Glomerular visceral epithelial cell (primary cell): ENCODE results near the gene DAAM1.

ENCODE experiments used
- DNase-seq: peaks from one replicate; pipeline ENCODE4 v3.0.0-alpha.2; 2016; ENCODE audit errors: extremely low spot score

DAAM1 gene

GRCh38 chr14:59341858-59342477 is 153.5 kb downstream of the DAAM1 start:
- DNase-seq, result no peak

- no peak for DNase-seq
These were observed 154.3 kb downstream of the DAAM1 start for GRCh38 chr14:59342516-59343484.

GRCh38 chr14:59343585-59343984 is 155.1 kb downstream of the DAAM1 start:
- peak; percentile 70 for DNase-seq

- no peak for DNase-seq
These were observed 155.5 kb downstream of the DAAM1 start for GRCh38 chr14:59344016-59344415.

- no peak for DNase-seq
These were observed 156.4 kb downstream of the DAAM1 start for GRCh38 chr14:59344691-59345455.

GRCh38 chr14:59346329-59346728 is 157.9 kb downstream of the DAAM1 start:
- no peak for DNase-seq

- no peak for DNase-seq
These were observed 158.5 kb downstream of the DAAM1 start for GRCh38 chr14:59346796-59347510.

GRCh38 chr14:59347511-59347900 is 159.0 kb downstream of the DAAM1 start:
- DNase-seq, result no peak

- DNase-seq, result no peak
These were observed 159.4 kb downstream of the DAAM1 start for GRCh38 chr14:59347915-59348314.

- no peak for DNase-seq
These were observed 160.8 kb downstream of the DAAM1 start for GRCh38 chr14:59349258-59349701.

GRCh38 chr14:59352961-59353360 is 164.5 kb downstream of the DAAM1 start:
- no peak for DNase-seq

- no peak for DNase-seq
These were observed 166.2 kb downstream of the DAAM1 start for GRCh38 chr14:59354666-59355065.

GRCh38 chr14:59355091-59355490 is 166.6 kb downstream of the DAAM1 start:
- DNase-seq, result no peak

- DNase-seq, result no peak
These were observed 167.8 kb downstream of the DAAM1 start for GRCh38 chr14:59356312-59356711.

GRCh38 chr14:59356767-59357166 is 168.3 kb downstream of the DAAM1 start:
- DNase-seq, result no peak

- DNase-seq, result peak; percentile 9
These were observed 169.6 kb downstream of the DAAM1 start for GRCh38 chr14:59358102-59358501.

- DNase-seq, result no peak
These were observed 170.3 kb downstream of the DAAM1 start for GRCh38 chr14:59358784-59359183.

GRCh38 chr14:59359431-59360124 is 171.1 kb downstream of the DAAM1 start:
- DNase-seq, result no peak

- DNase-seq, result no peak
These were observed 171.8 kb downstream of the DAAM1 start for GRCh38 chr14:59360233-59360632.

GRCh38 chr14:59360923-59361794 is 172.7 kb downstream of the DAAM1 start:
- DNase-seq, result peak; percentile 46
